Fibroblast of lung (primary cell): ENCODE measurements around the gene NPHP4.

Source experiments
- EZH2 ChIP-seq: IDR thresholded peaks from 2 replicates; pipeline ENCODE4 v1.5.1; 2012; ENCODE audit warnings: low read length, control low read depth, mild to moderate bottlenecking; ENCODE audit errors: missing control alignments
- TF ChIP-seq, protein P1 (sequence below), 2 donors: IDR thresholded peaks in 1 of 2; conservative IDR thresholded peaks in 1 of 2; 1 replicate in 1 of 2; 2 replicates in 1 of 2; pipeline ENCODE4 v1.5.1; 2011 to 2012; ENCODE audit warnings: low read length in 2 of 2, control low read depth in 1 of 2, inconsistent platforms in 1 of 2, low read depth in 1 of 2, mild to moderate bottlenecking in 1 of 2

GRCh38 chr1:5910276-5910620, 82.0 kb downstream of the NPHP4 start:
- TF ChIP-seq, protein P1, sequence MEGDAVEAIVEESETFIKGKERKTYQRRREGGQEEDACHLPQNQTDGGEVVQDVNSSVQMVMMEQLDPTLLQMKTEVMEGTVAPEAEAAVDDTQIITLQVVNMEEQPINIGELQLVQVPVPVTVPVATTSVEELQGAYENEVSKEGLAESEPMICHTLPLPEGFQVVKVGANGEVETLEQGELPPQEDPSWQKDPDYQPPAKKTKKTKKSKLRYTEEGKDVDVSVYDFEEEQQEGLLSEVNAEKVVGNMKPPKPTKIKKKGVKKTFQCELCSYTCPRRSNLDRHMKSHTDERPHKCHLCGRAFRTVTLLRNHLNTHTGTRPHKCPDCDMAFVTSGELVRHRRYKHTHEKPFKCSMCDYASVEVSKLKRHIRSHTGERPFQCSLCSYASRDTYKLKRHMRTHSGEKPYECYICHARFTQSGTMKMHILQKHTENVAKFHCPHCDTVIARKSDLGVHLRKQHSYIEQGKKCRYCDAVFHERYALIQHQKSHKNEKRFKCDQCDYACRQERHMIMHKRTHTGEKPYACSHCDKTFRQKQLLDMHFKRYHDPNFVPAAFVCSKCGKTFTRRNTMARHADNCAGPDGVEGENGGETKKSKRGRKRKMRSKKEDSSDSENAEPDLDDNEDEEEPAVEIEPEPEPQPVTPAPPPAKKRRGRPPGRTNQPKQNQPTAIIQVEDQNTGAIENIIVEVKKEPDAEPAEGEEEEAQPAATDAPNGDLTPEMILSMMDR (conservative IDR thresholded peaks at IDR 0.05 in 1 of 2, IDR thresholded peaks at IDR 0.05 in 1 of 2; ENCODE audit: low read depth in 1 of 2, low read length in 2 of 2) = no peak
- TF ChIP-seq EZH2 = no peak
